ENCODE measurements around the gene EFNA1. TPM values are rescaled to one million over a fixed set of nuclear protein-coding genes. Genes with fewer than 3 reads are reported as not detected.

Gene EFNA1
- polyA plus RNA-seq, 1 of the 3 experiments (the other 2 are of a cell fraction), result 14.4 TPM

DNA sequence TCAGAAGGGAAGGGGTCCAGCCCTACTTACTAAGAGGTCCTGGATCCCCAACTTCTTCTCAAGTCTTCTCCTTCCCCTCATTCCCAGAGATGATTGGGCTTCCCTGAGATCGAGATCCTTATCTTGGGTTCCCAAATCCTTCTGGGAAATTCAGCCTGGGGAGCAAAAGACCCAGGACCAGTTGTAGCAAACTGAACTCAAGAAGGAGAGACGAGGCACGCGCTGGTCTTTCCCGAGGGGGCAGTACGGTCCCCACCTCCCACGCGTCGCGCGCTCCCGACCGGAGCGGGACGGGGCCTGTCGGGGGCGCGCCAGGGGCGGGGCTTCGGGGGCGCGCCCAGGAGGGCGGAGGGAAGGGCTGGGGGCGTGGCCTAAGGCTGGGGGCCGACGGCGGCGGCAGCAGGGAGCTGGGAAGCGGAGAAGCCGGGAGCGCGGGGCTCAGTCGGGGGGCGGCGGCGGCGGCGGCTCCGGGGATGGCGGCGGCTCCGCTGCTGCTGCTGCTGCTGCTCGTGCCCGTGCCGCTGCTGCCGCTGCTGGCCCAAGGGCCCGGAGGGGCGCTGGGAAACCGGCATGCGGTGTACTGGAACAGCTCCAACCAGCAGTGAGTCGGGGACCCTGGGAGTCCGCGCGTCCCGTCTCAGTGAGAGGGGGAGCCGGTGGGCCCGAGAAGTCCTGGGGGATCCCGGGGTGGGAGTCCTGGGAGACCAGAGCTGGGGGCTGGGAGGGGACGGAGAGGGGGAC lies 49.0 kb upstream of the EFNA1 start, which contains the start of gene EFNA3 (continued):
- no peak for TF ChIP-seq RXRA (IDR thresholded peaks at IDR 0.05; ENCODE audit: borderline replicate concordance, low read depth)
- TF ChIP-seq MXI1 (IDR thresholded peaks at IDR 0.05; ENCODE audit: low read depth, low read length), result peak; percentile 42; the same call in 1 of the 2 replicates

- H3K4me3 ChIP-seq (ENCODE audit: low read depth in 2 of 2, low read length in 1 of 2), result peak overlapping the region; percentile 55 to 62
- POLR2A ChIA-PET, result interaction anchor here (0.5 to 1.6 kb wide), 5 partner anchors 9 to 114 kb away, joined by 3 to 8 read pairs (median 3); no protein-coding TSS in a partner anchor
Measured at GRCh38 chr1:155079210-155079486, 48.5 kb upstream of the EFNA1 start.

More at GRCh38 chr1:155079210-155079486, 48.5 kb upstream of the EFNA1 start:
- Histone ChIP-seq H3K27ac (ENCODE audit: low read depth in 2 of 2, low read length in 1 of 2) (no peak overlapping the region; a peak in 1 of 4 replicates), H4K20me1 (ENCODE audit: insufficient read depth) (no peaks in the 10 kb centered on the region), H3K9ac (no peak overlapping the region), H3K27me3 (ENCODE audit: insufficient read depth) (peaks cover 23% of the 10 kb centered on the region), H3F3A (replicated peaks; ENCODE audit: insufficient read depth) (peaks cover 10% of the 10 kb centered on the region), H2AFZ (ENCODE audit: low read depth) (no peak overlapping the region), H3K79me2 (ENCODE audit: insufficient read depth) (no peaks in the 10 kb centered on the region), H3K4me2 (peak overlapping the region; percentile 87), H3K9me2 (no peaks in the 10 kb centered on the region), H3K36me3 (replicated peaks in 1 of 2; ENCODE audit: control insufficient read depth in 1 of 2, insufficient read depth in 2 of 2, low read length in 1 of 2) (no peaks in the 10 kb centered on the region), H3K4me1 (ENCODE audit: control insufficient read depth in 1 of 2, insufficient read depth in 2 of 2, low read depth in 1 of 2, low read length in 1 of 2) (peaks cover 17 to 20% of the 10 kb centered on the region in 2 experiments; a peak in 3 of 4 replicates), H3K9me3 (no peaks in the 10 kb centered on the region)
- no peak for DNase-seq
- TF ChIP-seq ZBTB33 (IDR thresholded peaks at IDR 0.05; ENCODE audit: borderline replicate concordance, low read depth) (no peak), TEAD4 (IDR thresholded peaks at IDR 0.05; ENCODE audit: borderline replicate concordance, insufficient read depth) (no peak), GATA2 (CRISPR knock-in tag; IDR thresholded peaks at IDR 0.05) (no peak), MXI1 (IDR thresholded peaks at IDR 0.05; ENCODE audit: low read depth, low read length) (no peak), RAD21 (IDR thresholded peaks at IDR 0.05; ENCODE audit: low read length) (no peak), TAF1 (IDR thresholded peaks at IDR 0.05; ENCODE audit: borderline replicate concordance, low read depth, low read length) (no peak), RFX5 (IDR thresholded peaks at IDR 0.05; ENCODE audit: low read length) (no peak), CHD2 (IDR thresholded peaks at IDR 0.05; ENCODE audit: low read length, partially characterized antibody) (no peak), REST (IDR thresholded peaks at IDR 0.05; ENCODE audit: low read depth, low read length) (no peak), NRF1 (IDR thresholded peaks at IDR 0.05; ENCODE audit: low read depth, low read length) (no peak), TCF12 (IDR thresholded peaks at IDR 0.05) (no peak)
- TF ChIP-seq, protein P1, sequence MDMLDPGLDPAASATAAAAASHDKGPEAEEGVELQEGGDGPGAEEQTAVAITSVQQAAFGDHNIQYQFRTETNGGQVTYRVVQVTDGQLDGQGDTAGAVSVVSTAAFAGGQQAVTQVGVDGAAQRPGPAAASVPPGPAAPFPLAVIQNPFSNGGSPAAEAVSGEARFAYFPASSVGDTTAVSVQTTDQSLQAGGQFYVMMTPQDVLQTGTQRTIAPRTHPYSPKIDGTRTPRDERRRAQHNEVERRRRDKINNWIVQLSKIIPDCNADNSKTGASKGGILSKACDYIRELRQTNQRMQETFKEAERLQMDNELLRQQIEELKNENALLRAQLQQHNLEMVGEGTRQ (IDR thresholded peaks at IDR 0.05; ENCODE audit: borderline replicate concordance, low read depth, low read length), result no peak
- TF ChIP-seq, protein P2, sequence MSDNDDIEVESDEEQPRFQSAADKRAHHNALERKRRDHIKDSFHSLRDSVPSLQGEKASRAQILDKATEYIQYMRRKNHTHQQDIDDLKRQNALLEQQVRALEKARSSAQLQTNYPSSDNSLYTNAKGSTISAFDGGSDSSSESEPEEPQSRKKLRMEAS (IDR thresholded peaks at IDR 0.05; ENCODE audit: low read depth), result no peak
- CTCF ChIA-PET, result interaction anchor here (1.0 to 29.9 kb wide), 11 partner anchors 12 to 117 kb away, joined by 3 to 573 read pairs (median 7); partner anchors contain the start of genes ADAM15, DCST1, DCST2 and EFNA4
- 17% methylated on average over 1 of the region's 10 CpGs for WGBS (ENCODE audit: low lambda C conversion rate)

Measured in SK-N-SH (cell line).